Uterus (tissue), 4 donors: ENCODE data around the gene L3MBTL1. TPM values are rescaled to one million over a fixed set of nuclear protein-coding genes. Genes with fewer than 3 reads are reported as not detected.

Experiments
- DNase-seq, 2 donors: peaks; one replicate each; pipeline ENCODE4 v3.0.0-alpha.2; 2019 to 2020
- H3K27ac ChIP-seq, 2 donors: fragments of 200-600 bp; sonication (generic); 1 replicate in 1 of 2; 2 replicates in 1 of 2; pipeline ENCODE4 v1.5.1; 2016 to 2018
- H3K27me3 ChIP-seq, 2 donors: fragments of 200-600 bp; sonication (generic); one replicate each; pipeline ENCODE4 v1.5.1; 2018 to 2019; ENCODE audit warnings: control low read depth in 1 of 2
- H3K36me3 ChIP-seq, 2 donors: fragments of 200-600 bp; sonication (generic); one replicate each; pipeline ENCODE4 v1.5.1; 2019; ENCODE audit warnings: control low read depth in 1 of 2
- H3K4me1 ChIP-seq, 2 donors: fragments of 200-600 bp; sonication (generic); one replicate each; pipeline ENCODE4 v1.5.1; 2018 to 2019; ENCODE audit warnings: control low read depth in 1 of 2
- H3K4me3 ChIP-seq, 2 donors: fragments of 200-600 bp; sonication (generic); 1 replicate in 1 of 2; 2 replicates in 1 of 2; pipeline ENCODE4 v1.5.1; 2018 to 2019; ENCODE audit warnings: mild to moderate bottlenecking in 1 of 2
- H3K9me3 ChIP-seq, 2 donors: fragments of 200-600 bp; sonication (generic); one replicate each; pipeline ENCODE4 v1.5.1; 2019; ENCODE audit warnings: control low read depth in 1 of 2
- CTCF ChIP-seq, 4 experiments: fragments of 200-600 bp in 2 of 4; fragments of 450-650 bp in 2 of 4; sonication (generic) in 2 of 4; IDR thresholded peaks; one replicate each; pipeline ENCODE4 v1.5.1; 2016 to 2019; ENCODE audit warnings: antibody characterized with exemption in 4 of 4, mild to moderate bottlenecking in 2 of 4, moderate library complexity in 1 of 4
- POLR2A ChIP-seq, 2 donors: fragments of 450-650 bp; IDR thresholded peaks; one replicate each; pipeline ENCODE4 v1.6.1; 2016; ENCODE audit warnings: antibody characterized with exemption in 2 of 2, mild to moderate bottlenecking in 1 of 2, moderate library complexity in 1 of 2
- intact Hi-C: fragments of 100-400 bp; cut with DNase I; formaldehyde crosslinking; loops from one replicate; pipeline ENCODE4 v1.15.1; 2023; ENCODE audit warnings: low total_unique reads
- total RNA-seq, 4 donors: library from RNA; depleted of rRNA in 3 of 4; stranded (reverse); fragments of >200 nt in 3 of 4; gene quantifications; one replicate each; pipeline versions ENCODE4 v1.1.0 to v1.2.4, GENCODE V29; 2014 to 2023
- donor health status: DM: yes; HTN: yes; CAD: no.

Gene L3MBTL1
- total RNA-seq, 4 donors from 2014 or later, result 19.0 to 30.0 (median 27.6) TPM

GRCh38 chr20:43545837-43546578, 38.5 kb downstream of the L3MBTL1 start:
- TF ChIP-seq CTCF (IDR thresholded peaks at IDR 0.05) (no peak), POLR2A (IDR thresholded peaks at IDR 0.05) (no peak)
- intact Hi-C loops, result no loop called here
- Histone ChIP-seq H3K4me1 (no peaks in the 10 kb centered on the region), H3K27me3 (no peaks in the 10 kb centered on the region), H3K27ac (no peak overlapping the region), H3K4me3 (no peak overlapping the region), H3K36me3 (no peaks in the 10 kb centered on the region), H3K9me3 (no peaks in the 10 kb centered on the region)
- DNase-seq, result no peak

GRCh38 chr20:43548273-43548880, 40.9 kb downstream of the L3MBTL1 start:
- H3K27me3 ChIP-seq, result no peaks in the 10 kb centered on the region
- intact Hi-C loops, result no loop called here
- no peak overlapping the region for H3K4me3 ChIP-seq
- TF ChIP-seq CTCF (IDR thresholded peaks at IDR 0.05) (no peak), POLR2A (IDR thresholded peaks at IDR 0.05) (no peak)
- DNase-seq, result no peak
- H3K36me3 ChIP-seq, result no peaks in the 10 kb centered on the region
- no peaks in the 10 kb centered on the region for H3K4me1 ChIP-seq
- H3K27ac ChIP-seq, result no peak overlapping the region
- no peaks in the 10 kb centered on the region for H3K9me3 ChIP-seq

GRCh38 chr20:43549416-43550065, 42.0 kb downstream of the L3MBTL1 start:
- H3K9me3 ChIP-seq, result no peaks in the 10 kb centered on the region
- TF ChIP-seq CTCF (IDR thresholded peaks at IDR 0.05) (no peak), POLR2A (IDR thresholded peaks at IDR 0.05) (no peak)
- no peak overlapping the region for H3K4me3 ChIP-seq
- intact Hi-C loops, result no loop called here
- H3K36me3 ChIP-seq, result no peaks in the 10 kb centered on the region
- H3K4me1 ChIP-seq, result no peaks in the 10 kb centered on the region
- H3K27ac ChIP-seq, result no peak overlapping the region
- DNase-seq, result no peak
- no peaks in the 10 kb centered on the region for H3K27me3 ChIP-seq

GRCh38 chr20:43550456-43550855, 43.0 kb downstream of the L3MBTL1 start:
- Histone ChIP-seq H3K27me3 (no peaks in the 10 kb centered on the region), H3K27ac (no peak overlapping the region), H3K4me1 (no peaks in the 10 kb centered on the region), H3K9me3 (no peaks in the 10 kb centered on the region), H3K36me3 (no peaks in the 10 kb centered on the region), H3K4me3 (no peak overlapping the region)
- intact Hi-C loops, result no loop called here
- DNase-seq, result no peak
- TF ChIP-seq CTCF (IDR thresholded peaks at IDR 0.05) (no peak), POLR2A (IDR thresholded peaks at IDR 0.05) (no peak)

- no peaks in the 10 kb centered on the region for H3K4me1 ChIP-seq
- H3K27me3 ChIP-seq, result no peaks in the 10 kb centered on the region
- intact Hi-C loops, result no loop called here
- H3K36me3 ChIP-seq, result no peaks in the 10 kb centered on the region
- H3K4me3 ChIP-seq, result no peak overlapping the region
- DNase-seq, result no peak
- H3K27ac ChIP-seq, result no peak overlapping the region
- H3K9me3 ChIP-seq, result no peaks in the 10 kb centered on the region
- TF ChIP-seq CTCF (IDR thresholded peaks at IDR 0.05) (no peak), POLR2A (IDR thresholded peaks at IDR 0.05) (no peak)
Observed at GRCh38 chr20:43554369-43554768, 46.9 kb downstream of the L3MBTL1 start.
